ENCODE results near the gene MMP21. TPM values are rescaled to one million over a fixed set of nuclear protein-coding genes. Genes with fewer than 3 reads are reported as not detected.

MMP21 gene
- total and polyA plus RNA-seq, 2 of the 13 experiments (the other 11 are each of a cell fraction or from before 2014, with no cell fraction given), result not detected

DNA sequence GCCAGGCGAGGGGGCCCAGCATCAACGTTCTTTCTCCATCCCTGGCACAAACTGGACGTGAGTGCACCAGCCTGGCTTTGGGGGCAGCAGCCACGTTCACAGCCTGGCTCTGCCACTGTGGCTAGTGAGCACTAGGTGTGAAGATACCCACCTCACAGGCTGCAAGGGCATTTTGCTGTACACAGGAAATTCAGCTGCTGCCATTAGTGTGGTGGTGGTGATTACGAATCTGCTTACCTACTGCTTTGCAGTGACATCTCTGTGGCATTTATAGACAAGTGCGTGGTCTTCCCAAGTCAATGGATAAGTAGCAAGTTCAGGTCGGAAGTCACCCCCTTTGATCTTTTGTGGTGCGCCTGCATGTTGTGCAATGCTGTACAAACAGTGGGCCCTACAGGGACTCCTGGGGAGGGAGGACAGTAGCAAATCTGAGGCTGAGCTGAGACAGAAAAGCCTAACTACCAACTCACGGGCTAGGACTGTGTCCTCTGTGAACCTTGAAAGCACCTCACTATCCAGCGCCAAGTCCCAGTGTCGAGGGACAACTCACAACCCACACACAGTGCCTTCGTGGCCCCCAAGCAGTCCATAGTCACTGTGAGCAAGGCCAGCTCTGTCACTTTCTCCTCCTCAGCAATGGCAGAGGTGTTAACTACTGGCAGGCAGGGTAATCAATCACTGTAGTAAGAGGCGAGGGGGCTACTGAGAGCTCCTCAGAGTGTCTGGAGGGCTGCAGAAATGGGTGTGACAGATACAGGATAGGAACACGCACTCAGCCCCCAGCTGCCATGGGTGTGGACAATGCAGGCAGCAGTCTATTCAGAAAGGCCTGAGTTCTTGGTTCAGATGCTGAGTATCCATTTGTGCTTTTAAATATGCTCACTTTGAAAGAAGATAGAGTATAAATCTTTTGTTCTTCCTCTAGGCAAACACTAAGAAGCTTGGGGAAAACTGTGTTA, 17.0 kb upstream of the MMP21 start (continued):
- TF ChIP-seq, protein P1, sequence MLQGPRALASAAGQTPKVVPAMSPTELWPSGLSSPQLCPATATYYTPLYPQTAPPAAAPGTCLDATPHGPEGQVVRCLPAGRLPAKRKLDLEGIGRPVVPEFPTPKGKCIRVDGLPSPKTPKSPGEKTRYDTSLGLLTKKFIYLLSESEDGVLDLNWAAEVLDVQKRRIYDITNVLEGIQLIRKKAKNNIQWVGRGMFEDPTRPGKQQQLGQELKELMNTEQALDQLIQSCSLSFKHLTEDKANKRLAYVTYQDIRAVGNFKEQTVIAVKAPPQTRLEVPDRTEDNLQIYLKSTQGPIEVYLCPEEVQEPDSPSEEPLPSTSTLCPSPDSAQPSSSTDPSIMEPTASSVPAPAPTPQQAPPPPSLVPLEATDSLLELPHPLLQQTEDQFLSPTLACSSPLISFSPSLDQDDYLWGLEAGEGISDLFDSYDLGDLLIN (CRISPR knock-in tag; IDR thresholded peaks at IDR 0.05; ENCODE audit: borderline replicate concordance), result no peak
- TF ChIP-seq, protein P2, sequence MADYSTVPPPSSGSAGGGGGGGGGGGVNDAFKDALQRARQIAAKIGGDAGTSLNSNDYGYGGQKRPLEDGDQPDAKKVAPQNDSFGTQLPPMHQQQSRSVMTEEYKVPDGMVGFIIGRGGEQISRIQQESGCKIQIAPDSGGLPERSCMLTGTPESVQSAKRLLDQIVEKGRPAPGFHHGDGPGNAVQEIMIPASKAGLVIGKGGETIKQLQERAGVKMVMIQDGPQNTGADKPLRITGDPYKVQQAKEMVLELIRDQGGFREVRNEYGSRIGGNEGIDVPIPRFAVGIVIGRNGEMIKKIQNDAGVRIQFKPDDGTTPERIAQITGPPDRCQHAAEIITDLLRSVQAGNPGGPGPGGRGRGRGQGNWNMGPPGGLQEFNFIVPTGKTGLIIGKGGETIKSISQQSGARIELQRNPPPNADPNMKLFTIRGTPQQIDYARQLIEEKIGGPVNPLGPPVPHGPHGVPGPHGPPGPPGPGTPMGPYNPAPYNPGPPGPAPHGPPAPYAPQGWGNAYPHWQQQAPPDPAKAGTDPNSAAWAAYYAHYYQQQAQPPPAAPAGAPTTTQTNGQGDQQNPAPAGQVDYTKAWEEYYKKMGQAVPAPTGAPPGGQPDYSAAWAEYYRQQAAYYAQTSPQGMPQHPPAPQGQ (CRISPR knock-in tag; IDR thresholded peaks at IDR 0.05; ENCODE audit: borderline replicate concordance), result peak; percentile 78; the same call in 1 of the 2 replicates
- TF ChIP-seq ZFAT (CRISPR knock-in tag; conservative IDR thresholded peaks at IDR 0.05), result peak; percentile 99
- TF ChIP-seq DNMT3B (CRISPR knock-in tag; conservative IDR thresholded peaks at IDR 0.05), result no peak
- TF ChIP-seq NR2F6 (IDR thresholded peaks at IDR 0.05), result peak; percentile 96
- TF ChIP-seq NR2F6 (CRISPR knock-in tag; IDR thresholded peaks at IDR 0.05), result peak; percentile 97
- TF ChIP-seq ETV6 (CRISPR knock-in tag; conservative IDR thresholded peaks at IDR 0.05), result no peak
- TF ChIP-seq PPARG (CRISPR knock-in tag; conservative IDR thresholded peaks at IDR 0.05), result peak; percentile 81
- 0 out of 2 replicates have a peak, but pooled peaks have one; percentile 59 for TF ChIP-seq ADNP (CRISPR knock-in tag; IDR thresholded peaks at IDR 0.05)
- TF ChIP-seq, protein P3, sequence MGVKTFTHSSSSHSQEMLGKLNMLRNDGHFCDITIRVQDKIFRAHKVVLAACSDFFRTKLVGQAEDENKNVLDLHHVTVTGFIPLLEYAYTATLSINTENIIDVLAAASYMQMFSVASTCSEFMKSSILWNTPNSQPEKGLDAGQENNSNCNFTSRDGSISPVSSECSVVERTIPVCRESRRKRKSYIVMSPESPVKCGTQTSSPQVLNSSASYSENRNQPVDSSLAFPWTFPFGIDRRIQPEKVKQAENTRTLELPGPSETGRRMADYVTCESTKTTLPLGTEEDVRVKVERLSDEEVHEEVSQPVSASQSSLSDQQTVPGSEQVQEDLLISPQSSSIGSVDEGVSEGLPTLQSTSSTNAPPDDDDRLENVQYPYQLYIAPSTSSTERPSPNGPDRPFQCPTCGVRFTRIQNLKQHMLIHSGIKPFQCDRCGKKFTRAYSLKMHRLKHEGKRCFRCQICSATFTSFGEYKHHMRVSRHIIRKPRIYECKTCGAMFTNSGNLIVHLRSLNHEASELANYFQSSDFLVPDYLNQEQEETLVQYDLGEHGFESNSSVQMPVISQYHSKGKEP (CRISPR knock-in tag; IDR thresholded peaks at IDR 0.05), result no peak
- TF ChIP-seq SCMH1 (CRISPR knock-in tag; IDR thresholded peaks at IDR 0.05; ENCODE audit: borderline replicate concordance), result no peak
- no peak for TF ChIP-seq NR3C1 (CRISPR knock-in tag; IDR thresholded peaks at IDR 0.05)
- TF ChIP-seq, protein P4, sequence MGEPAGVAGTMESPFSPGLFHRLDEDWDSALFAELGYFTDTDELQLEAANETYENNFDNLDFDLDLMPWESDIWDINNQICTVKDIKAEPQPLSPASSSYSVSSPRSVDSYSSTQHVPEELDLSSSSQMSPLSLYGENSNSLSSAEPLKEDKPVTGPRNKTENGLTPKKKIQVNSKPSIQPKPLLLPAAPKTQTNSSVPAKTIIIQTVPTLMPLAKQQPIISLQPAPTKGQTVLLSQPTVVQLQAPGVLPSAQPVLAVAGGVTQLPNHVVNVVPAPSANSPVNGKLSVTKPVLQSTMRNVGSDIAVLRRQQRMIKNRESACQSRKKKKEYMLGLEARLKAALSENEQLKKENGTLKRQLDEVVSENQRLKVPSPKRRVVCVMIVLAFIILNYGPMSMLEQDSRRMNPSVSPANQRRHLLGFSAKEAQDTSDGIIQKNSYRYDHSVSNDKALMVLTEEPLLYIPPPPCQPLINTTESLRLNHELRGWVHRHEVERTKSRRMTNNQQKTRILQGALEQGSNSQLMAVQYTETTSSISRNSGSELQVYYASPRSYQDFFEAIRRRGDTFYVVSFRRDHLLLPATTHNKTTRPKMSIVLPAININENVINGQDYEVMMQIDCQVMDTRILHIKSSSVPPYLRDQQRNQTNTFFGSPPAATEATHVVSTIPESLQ (CRISPR knock-in tag; conservative IDR thresholded peaks at IDR 0.05), result no peak
- TF ChIP-seq U2AF1 (optimal IDR thresholded peaks at IDR 0.05; ENCODE audit: low read depth, low read length), result no peak
- TF ChIP-seq NR2C2 (CRISPR knock-in tag; IDR thresholded peaks at IDR 0.05; ENCODE audit: borderline replicate concordance), result peak; percentile 85
- no peak for TF ChIP-seq ZNF577 (CRISPR knock-in tag; IDR thresholded peaks at IDR 0.05; ENCODE audit: borderline replicate concordance, low read depth)
- TF ChIP-seq ZKSCAN1 (IDR thresholded peaks at IDR 0.05; ENCODE audit: low read length), result no peak
